ENCODE measurements around the gene ZC3H18. TPM values are rescaled to one million over a fixed set of nuclear protein-coding genes. Genes with fewer than 3 reads are reported as not detected.

Gene ZC3H18
- total and polyA plus RNA-seq, 2 of the 4 experiments (the other 2 are of a cell fraction) = 3.4 to 21.3 TPM

- TF ChIP-seq CEBPB (IDR thresholded peaks at IDR 0.05; ENCODE audit: low read depth, low read length) (no peak), BHLHE40 (IDR thresholded peaks at IDR 0.05; ENCODE audit: low read depth, low read length) (no peak)
These were observed 34.9 kb upstream of the ZC3H18 start (continued) for GRCh38 chr16:88535191-88535856.

- no peak overlapping the region for H3K14ac ChIP-seq (replicated peaks; ENCODE audit: low read depth, low read length)
- DNase-seq (no peak), ATAC-seq (ENCODE audit: low read depth) (no peak)
- peak overlapping the region; percentile 18 for H2AK9ac ChIP-seq (replicated peaks; ENCODE audit: low read depth, low read length, poor library complexity)
- no peak overlapping the region for H3K4ac ChIP-seq (ENCODE audit: low read depth, low read length)
- no peak overlapping the region for H2BK15ac ChIP-seq (ENCODE audit: low read depth, low read length)
- H3K4me3 ChIP-seq (ENCODE audit: insufficient read depth, low read depth, low read length) = no peak overlapping the region
- H3K36me3 ChIP-seq (ENCODE audit: control insufficient read depth, insufficient read depth, low read length) = peaks cover 2% of the 10 kb centered on the region; the same call in 1 of the 2 replicates
- H3K9me3 ChIP-seq (ENCODE audit: control insufficient read depth, insufficient read depth, low read length) = no peaks in the 10 kb centered on the region
- 89% methylated on average over 7 of the region's 9 CpGs; no CpG with 5 or more reads in 1 of the 2 experiments for WGBS, 2 experiments (ENCODE audit: extremely low coverage in 2 of 2, insufficient read length in 1 of 2)
- peaks cover 12% of the 10 kb centered on the region for H3K4me1 ChIP-seq (ENCODE audit: control insufficient read depth, insufficient read depth, low read length)
- no peak overlapping the region for H2AK5ac ChIP-seq (ENCODE audit: low read depth, low read length)
- H4K8ac ChIP-seq (ENCODE audit: low read depth in 2 of 2, low read length in 2 of 2) = no peak overlapping the region
- H3K56ac ChIP-seq (ENCODE audit: extremely low read depth, insufficient read depth, low read length) = no peak overlapping the region
- intact Hi-C loops (cut with micrococcal nuclease) (no loop called here), in situ Hi-C loops (cut with MboI; ENCODE audit: low sequenced_read_pairs) (no loop called here), dilution Hi-C loops (cut with HindIII; ENCODE audit: low sequenced_read_pairs, unreplicated experiment) (no loop called here)
- no peak overlapping the region for H4K5ac ChIP-seq (ENCODE audit: low read depth, low read length)
- H2AFZ ChIP-seq (replicated peaks; ENCODE audit: low read length, poor library complexity) = no peak overlapping the region
- peaks cover 5 to 16% of the 10 kb centered on the region in 2 experiments; a peak in 2 of 4 replicates for H3K79me1 ChIP-seq (ENCODE audit: low read depth in 1 of 2, low read length in 2 of 2)
- H3K18ac ChIP-seq (ENCODE audit: low read depth, low read length) = no peak overlapping the region
- TF ChIP-seq CEBPB (IDR thresholded peaks at IDR 0.05; ENCODE audit: low read depth, low read length) = no peak
- TF ChIP-seq FOS (IDR thresholded peaks at IDR 0.05; ENCODE audit: low read depth, low read length) = no peak
- no peak for TF ChIP-seq RAD21 (IDR thresholded peaks at IDR 0.05; ENCODE audit: low read length)
- TF ChIP-seq NFE2L2 (IDR thresholded peaks at IDR 0.05; ENCODE audit: low read depth, low read length) = no peak
- H3K23ac ChIP-seq (ENCODE audit: low read depth, low read length) = no peak overlapping the region
- H3K9ac ChIP-seq (ENCODE audit: low read depth, low read length) = no peak overlapping the region
- no peak overlapping the region for H2BK20ac ChIP-seq (ENCODE audit: low read depth, low read length)
- H3K27me3 ChIP-seq (ENCODE audit: control insufficient read depth, insufficient read depth, low read length) = peaks cover 25% of the 10 kb centered on the region
- no peak overlapping the region for H2BK120ac ChIP-seq (ENCODE audit: low read depth, low read length)
- no peaks in the 10 kb centered on the region for H3K9me1 ChIP-seq (ENCODE audit: insufficient read depth, low read length)
- H4K91ac ChIP-seq (ENCODE audit: insufficient read depth, low read depth, low read length) = no peak overlapping the region
- POLR2A ChIA-PET (ENCODE audit: unreplicated experiment) = interaction anchor here (0.6 kb wide), 1 partner anchor 34 kb away, joined by 3 read pairs; the partner anchor contains the start of gene ZC3H18
- BruUV-seq (replicated peaks) = no TSS peak
- CTCF ChIA-PET = no interaction called here
- H3K4me2 ChIP-seq (ENCODE audit: low read depth, low read length) = no peak overlapping the region
- no peak overlapping the region for H2BK5ac ChIP-seq (ENCODE audit: low read depth, low read length, poor library complexity, severe bottlenecking)
- H4K20me1 ChIP-seq (ENCODE audit: insufficient read depth, low read length) = no peaks in the 10 kb centered on the region; the same call in 1 of the 2 replicates
- no peak overlapping the region for H3K27ac ChIP-seq (ENCODE audit: insufficient read depth, low read length)
These were observed 34.4 kb upstream of the ZC3H18 start for GRCh38 chr16:88535857-88536222.
